K562 (cell line): ENCODE measurements around the gene PCOLCE2. TPM values are rescaled to one million over a fixed set of nuclear protein-coding genes. Genes with fewer than 3 reads are reported as not detected.

Experiments
- ATAC-seq: fragments of 200-7000 bp; cut with Tn5 transposase; 3 replicates; pipeline ENCODE4 v1.9.1; 2020; ENCODE audit warnings: moderate library complexity
- BruUV-seq: library from RNA; stranded (reverse); fragments of 400-500 nt; replicated peaks from 2 replicates; lab custom pipeline; 2021; lab: Mats Ljungman, UMichigan
- CTCF ChIA-PET: fragments of 300-600 bp; formaldehyde crosslinking; extraction: SDS; loops from one replicate; lab custom pipeline; 2021; ENCODE audit warnings: low intra/inter-chr PET ratio; lab: Yijun Ruan, JAX
- POLR2A ChIA-PET: fragments of 300-600, 350-650 bp; sonication (Branson Sonifier 250); formaldehyde crosslinking; extraction: SDS; loops from one replicate; lab custom pipeline; 2021; ENCODE audit warnings: antibody characterized with exemption, inconsistent platforms; lab: Yijun Ruan, JAX
- DNase-seq, 4 experiments: peaks; one replicate each; pipeline versions ENCODE4 v3.0.0 to v3.0.0-alpha.2; 2011 to 2018; ENCODE audit warnings: low spot score in 3 of 4, mixed read lengths in 3 of 4; ENCODE audit errors: extremely low read depth in 1 of 4
- FAIRE-seq: peaks from 2 replicates; lab custom pipeline; 2011; peaks lifted over from hg19 to GRCh38; lab: Jason Lieb, UNC
- H2AFZ ChIP-seq: 2 replicates; pipeline ENCODE4 v1.6.0; 2011; ENCODE audit warnings: low read depth, low read length, control low read depth, inconsistent platforms
- H3K27ac ChIP-seq: fragments of 200-600 bp; 3 replicates; pipeline ENCODE4 v1.8.0; 2011; ENCODE audit warnings: low read depth, mild to moderate bottlenecking, control low read depth, inconsistent platforms, low read length, moderate library complexity, mixed read lengths; ENCODE audit errors: extremely low read depth
- H3K27me3 ChIP-seq, 2 experiments: fragments of 300-600 bp in 1 of 2; 2 replicates in 1 of 2; 3 replicates in 1 of 2; pipeline versions ENCODE4 v1.6.0 to v1.8.0; 2011; ENCODE audit warnings: inconsistent platforms in 2 of 2, low read length in 2 of 2, mild to moderate bottlenecking in 1 of 2, mixed read lengths in 1 of 2, moderate library complexity in 1 of 2; ENCODE audit not compliant: control insufficient read depth in 2 of 2, insufficient read depth in 2 of 2
- H3K36me3 ChIP-seq: fragments of 300-600 bp; 3 replicates; pipeline ENCODE4 v1.8.0; 2011; ENCODE audit warnings: mild to moderate bottlenecking, low read length, inconsistent platforms; ENCODE audit not compliant: control insufficient read depth, insufficient read depth
- H3K4me1 ChIP-seq, 2 experiments: fragments of 200-600 bp in 1 of 2; replicated peaks in 1 of 2; 2 replicates in 1 of 2; 3 replicates in 1 of 2; pipeline versions ENCODE4 v1.5.1 to v1.8.0; 2011; ENCODE audit warnings: inconsistent platforms in 2 of 2, low read length in 2 of 2, mild to moderate bottlenecking in 1 of 2, mixed read lengths in 1 of 2, moderate library complexity in 1 of 2; ENCODE audit not compliant: control insufficient read depth in 2 of 2, insufficient read depth in 2 of 2
- H3K4me2 ChIP-seq: 2 replicates; pipeline ENCODE4 v1.6.1; 2011; ENCODE audit warnings: low read length, control low read depth, inconsistent platforms, mixed read lengths; ENCODE audit not compliant: insufficient read depth
- H3K4me3 ChIP-seq: fragments of 200-600 bp; sonication (generic), shearing (Covaris generic); 2 replicates; pipeline ENCODE4 v1.5.1; 2016; ENCODE audit warnings: control low read depth, inconsistent platforms
- H3K79me2 ChIP-seq: fragments of 200-600 bp; 3 replicates; pipeline ENCODE4 v1.8.0; 2011; ENCODE audit warnings: low read length, inconsistent platforms; ENCODE audit not compliant: control insufficient read depth, insufficient read depth
- H3K9ac ChIP-seq, 2 experiments: 2 replicates each; pipeline versions ENCODE4 v1.6.0 to v1.6.1; 2011; ENCODE audit warnings: low read depth in 2 of 2, low read length in 2 of 2, control low read depth in 1 of 2, inconsistent platforms in 1 of 2, mild to moderate bottlenecking in 1 of 2, mixed read lengths in 1 of 2; ENCODE audit not compliant: insufficient read depth in 1 of 2
- H3K9me1 ChIP-seq: one replicate; pipeline ENCODE4 v1.6.0; 2011; ENCODE audit warnings: inconsistent platforms, mild to moderate bottlenecking, low read length, moderate library complexity; ENCODE audit not compliant: control insufficient read depth, insufficient read depth
- H3K9me3 ChIP-seq: replicated peaks from 2 replicates; pipeline ENCODE4 v1.5.1; 2011; ENCODE audit warnings: low read depth, low read length, inconsistent platforms; ENCODE audit not compliant: control insufficient read depth, insufficient read depth
- H4K20me1 ChIP-seq: replicated peaks from 2 replicates; pipeline ENCODE4 v1.6.1; 2011; ENCODE audit warnings: low read length, inconsistent platforms, mixed read lengths; ENCODE audit not compliant: control insufficient read depth, insufficient read depth
- ARID4B ChIP-seq: sonication (generic); formaldehyde crosslinking; IDR thresholded peaks from 2 replicates; pipeline ENCODE4 v1.8.0; 2022; ENCODE audit warnings: mild to moderate bottlenecking, missing genetic modification reagents
- E2F3 ChIP-seq: fragments of 250-450 bp; sonication (Bioruptor Pico); IDR thresholded peaks from 2 replicates; pipeline ENCODE4 v1.4.0; 2020; ENCODE audit warnings: mild to moderate bottlenecking
- EHMT2 ChIP-seq: fragments of 450-650 bp; IDR thresholded peaks from 2 replicates; pipeline ENCODE4 v1.6.1; 2018; ENCODE audit warnings: antibody characterized with exemption
- ELF1 ChIP-seq: fragments of 200-800 bp; sonication (Bioruptor generic); IDR thresholded peaks from 2 replicates; pipeline ENCODE4 v1.6.1; 2016; ENCODE audit warnings: missing genetic modification characterization, missing compliant biosample characterization
- HDAC3 ChIP-seq: fragments of 450-650 bp; IDR thresholded peaks from 2 replicates; pipeline ENCODE4 v1.6.1; 2018; ENCODE audit warnings: borderline replicate concordance, mild to moderate bottlenecking, moderate library complexity; ENCODE audit not compliant: partially characterized antibody
- HLTF ChIP-seq: fragments of 450-650 bp; IDR thresholded peaks from 2 replicates; pipeline ENCODE4 v1.6.1; 2016
- MEF2D ChIP-seq: conservative IDR thresholded peaks from 2 replicates; pipeline ENCODE4 v1.6.1; 2016; ENCODE audit warnings: low read depth, missing genetic modification characterization, missing compliant biosample characterization
- NBN ChIP-seq: fragments of 450-650 bp; IDR thresholded peaks from 2 replicates; pipeline ENCODE4 v1.6.1; 2016; ENCODE audit warnings: low read depth, mild to moderate bottlenecking
- NFE2L1 ChIP-seq: fragments of 450-650 bp; IDR thresholded peaks from 2 replicates; pipeline ENCODE4 v1.6.1; 2016; ENCODE audit warnings: missing genetic modification characterization, low read depth, mild to moderate bottlenecking, missing compliant biosample characterization, moderate library complexity, borderline replicate concordance
- NUFIP1 ChIP-seq: fragments of 450-650 bp; IDR thresholded peaks from 2 replicates; pipeline ENCODE4 v1.6.1; 2018; ENCODE audit not compliant: partially characterized antibody
- RB1 ChIP-seq: fragments of 450-650 bp; IDR thresholded peaks from 2 replicates; pipeline ENCODE4 v1.6.1; 2017; ENCODE audit warnings: low read depth, mild to moderate bottlenecking
- SAFB ChIP-seq: fragments of 200-400 bp; formaldehyde crosslinking; IDR thresholded peaks from 2 replicates; pipeline ENCODE4 v1.6.1; 2017; ENCODE audit warnings: low read depth, low read length, borderline replicate concordance
- SOX6 ChIP-seq: fragments of 450-650 bp; IDR thresholded peaks from 2 replicates; pipeline ENCODE4 v1.6.1; 2014; ENCODE audit warnings: mild to moderate bottlenecking
- SREBF1 ChIP-seq: fragments of 150-350 bp; IDR thresholded peaks from 2 replicates; pipeline ENCODE4 v1.6.1; 2014; ENCODE audit warnings: antibody characterized with exemption, low read depth, low read length, borderline replicate concordance
- TCF7L2 ChIP-seq: fragments of 150-350 bp; IDR thresholded peaks from 2 replicates; pipeline ENCODE4 v1.6.1; 2016; ENCODE audit warnings: low read depth, mild to moderate bottlenecking, low read length, moderate library complexity
- ZNF134 ChIP-seq: fragments of 250-450 bp; sonication (Bioruptor Pico); conservative IDR thresholded peaks from 2 replicates; pipeline ENCODE4 v1.4.0; 2020
- ZNF212 ChIP-seq: fragments of 450-650 bp; formaldehyde crosslinking; IDR thresholded peaks from 2 replicates; pipeline ENCODE4 v1.4.0; 2020; ENCODE audit warnings: mild to moderate bottlenecking
- ZNF282 ChIP-seq: sonication (generic); formaldehyde crosslinking; IDR thresholded peaks from 2 replicates; pipeline ENCODE4 v1.8.1; 2023; ENCODE audit warnings: missing genetic modification reagents
- WGBS: fragments of 100-300 bp; shearing (Covaris generic); methylation state at CpG from one replicate; pipeline ENCODE4 v1.1.6; 2016; ENCODE audit warnings: low coverage, mixed read lengths; ENCODE audit not compliant: insufficient coverage; ENCODE audit errors: missing lambda C conversion rate; 5-methylcytosine and 5-hydroxymethylcytosine counted together
- in situ Hi-C: fragments of 300-500 bp; cut with MboI; formaldehyde crosslinking; loops from 4 replicates; pipeline ENCODE4 v1.15.0; 2018; ENCODE audit warnings: inconsistent platforms, mixed read lengths
- intact Hi-C: fragments of 100-400 bp; cut with micrococcal nuclease; formaldehyde crosslinking; loops from 2 replicates; pipeline ENCODE4 v1.14.2; 2022
- polyA plus RNA-seq, 8 experiments: library from polyadenylated mRNA; depleted of rRNA in 4 of 8; stranded (reverse) in 5 of 8; unstranded in 3 of 8; fragments of >200 nt; fragmentation: Nextera tagmentation in 2 of 8; fragmentation: Illumina TruSeq in 1 of 8; extraction: Ambion mirVana in 2 of 8; extraction: Trizol in 1 of 8; gene quantifications; 2 replicates each; pipeline versions ENCODE4 v1.2.1 to v1.2.3, GENCODE V29; 2011 to 2014; ENCODE audit warnings: inconsistent platforms in 1 of 8, missing spikeins in 1 of 8
- total RNA-seq, 7 experiments: library from RNA; depleted of rRNA in 6 of 7; stranded (reverse); fragments of >200 nt in 6 of 7; fragmentation: Illumina TruSeq in 2 of 7; extraction: Trizol in 2 of 7; gene quantifications; 2 replicates each; pipeline versions ENCODE4 v1.2.1 to v1.2.3, GENCODE V29; 2011 to 2021; ENCODE audit warnings: low replicate concordance in 1 of 7
- TF ChIP-seq, protein P1 (sequence below): sonication (generic); formaldehyde crosslinking; IDR thresholded peaks from 2 replicates; pipeline ENCODE4 v1.9.0; 2022; ENCODE audit warnings: mild to moderate bottlenecking, missing genetic modification reagents

Gene PCOLCE2
- total and polyA plus RNA-seq, 9 of the 15 experiments (the other 6 are each of a cell fraction or from before 2014, with no cell fraction given): 0.18 to 1.2 (median 0.65) TPM

DNA sequence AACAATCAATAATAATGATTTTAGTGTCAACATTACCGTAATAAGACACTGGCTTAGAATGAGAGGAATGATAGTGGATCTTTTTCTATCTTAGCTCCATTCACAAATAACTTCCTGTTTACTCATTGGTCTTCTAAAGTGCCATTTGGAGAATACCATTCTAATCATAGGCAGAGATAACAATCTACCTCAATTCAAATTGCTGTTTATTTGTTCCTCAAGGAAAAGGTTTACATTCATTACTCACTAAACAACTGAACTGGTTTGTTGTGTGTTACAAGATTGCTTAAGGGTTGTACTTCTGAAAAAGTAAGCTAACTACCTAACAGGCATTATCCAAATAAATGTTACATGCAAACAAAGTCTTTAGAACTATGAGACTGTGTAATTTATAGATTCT, 8.1 kb upstream of the PCOLCE2 start:
- TF ChIP-seq ZNF282 (CRISPR knock-in tag) (no peak), ZNF212 (CRISPR knock-in tag) (no peak), ZNF134 (CRISPR knock-in tag) (no peak), NUFIP1 (no peak), EHMT2 (no peak), SAFB (no peak), ARID4B (CRISPR knock-in tag) (no peak), E2F3 (CRISPR knock-in tag) (no peak), SOX6 (no peak), MEF2D (tag) (no peak), SREBF1 (no peak), TCF7L2 (no peak), HDAC3 (no peak), NFE2L1 (tag) (no peak), NBN (no peak), HLTF (no peak), RB1 (no peak), ELF1 (no peak)
- TF ChIP-seq, protein P1, sequence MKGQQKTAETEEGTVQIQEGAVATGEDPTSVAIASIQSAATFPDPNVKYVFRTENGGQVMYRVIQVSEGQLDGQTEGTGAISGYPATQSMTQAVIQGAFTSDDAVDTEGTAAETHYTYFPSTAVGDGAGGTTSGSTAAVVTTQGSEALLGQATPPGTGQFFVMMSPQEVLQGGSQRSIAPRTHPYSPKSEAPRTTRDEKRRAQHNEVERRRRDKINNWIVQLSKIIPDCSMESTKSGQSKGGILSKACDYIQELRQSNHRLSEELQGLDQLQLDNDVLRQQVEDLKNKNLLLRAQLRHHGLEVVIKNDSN (CRISPR knock-in tag): no peak
- TF ChIP-seq, all 486 proteins: peak for 0
- Histone ChIP-seq H3K4me2 (no peak overlapping the region), H3K4me1 (0 out of 5 replicates have a peak, but pooled peaks cover 0 to 3% of the 10 kb centered on the region in 2 experiments), H3K9me3 (no peaks in the 10 kb centered on the region), H3K4me3 (no peak overlapping the region), H3K9me1 (no peaks in the 10 kb centered on the region), H3K9ac (no peak overlapping the region), H3K27me3 (peaks cover 0 to 3% of the 10 kb centered on the region in 2 experiments; a peak in 1 of 5 replicates), H3K27ac (no peak overlapping the region), H2AFZ (no peak overlapping the region), H3K79me2 (no peaks in the 10 kb centered on the region), H3K36me3 (no peaks in the 10 kb centered on the region), H4K20me1 (no peaks in the 10 kb centered on the region)
- ChIA-PET CTCF (no interaction called here), POLR2A (interaction anchor here (0.9 kb wide), 1 partner anchor 40 kb away, joined by 3 read pairs; no protein-coding TSS in a partner anchor)
- ATAC-seq (no peak), FAIRE-seq (no peak), DNase-seq (no peak)
- BruUV-seq: no TSS peak
- intact Hi-C loops (no loop called here), in situ Hi-C loops (no loop called here)
- 11% methylated on average over 1 of the region's 1 CpG for WGBS
